Smooth muscle cell (in vitro differentiated cells): Measurements from ENCODE around the gene ADCY7. TPM values are rescaled to one million over a fixed set of nuclear protein-coding genes. Genes with fewer than 3 reads are reported as not detected.
"Not testable (repeated sequence)": the region's sequence is repeated elsewhere in the genome, so short reads cannot be mapped to it uniquely, and the experiment has no call there.

ENCODE experiments used
- DNase-seq: peaks from one replicate; lab custom pipeline; 2025; ENCODE audit not compliant: unreplicated experiment; lab: John Stamatoyannopoulos, UW
- H2AFZ ChIP-seq: fragments of 200-600 bp; sonication (generic); 2 replicates; pipeline ENCODE4 v1.6.0; 2016; ENCODE audit warnings: antibody characterized with exemption, low read depth, mild to moderate bottlenecking
- H3F3A ChIP-seq: fragments of 200-600 bp; sonication (generic); 2 replicates; pipeline ENCODE4 v1.6.0; 2017; ENCODE audit warnings: antibody characterized with exemption, low read depth
- H3K27ac ChIP-seq: fragments of 200-600 bp; sonication (generic); 2 replicates; pipeline ENCODE4 v1.5.1; 2016; ENCODE audit warnings: low read depth, mild to moderate bottlenecking
- H3K27me3 ChIP-seq: fragments of 200-600 bp; sonication (generic); 2 replicates; pipeline ENCODE4 v1.6.1; 2016; ENCODE audit warnings: low read depth, mild to moderate bottlenecking
- H3K36me3 ChIP-seq: fragments of 200-600 bp; sonication (generic); 2 replicates; pipeline ENCODE4 v1.5.1; 2016; ENCODE audit warnings: low read depth
- H3K4me1 ChIP-seq: fragments of 200-600 bp; sonication (generic); 2 replicates; pipeline ENCODE4 v1.5.1; 2016; ENCODE audit warnings: low read depth
- H3K4me2 ChIP-seq: fragments of 200-600 bp; sonication (generic); 2 replicates; pipeline ENCODE4 v1.6.0; 2016; ENCODE audit warnings: mild to moderate bottlenecking
- H3K4me3 ChIP-seq: fragments of 200-600 bp; sonication (generic); 2 replicates; pipeline ENCODE4 v1.5.1; 2016; ENCODE audit warnings: mild to moderate bottlenecking
- H3K79me2 ChIP-seq: fragments of 200-600 bp; sonication (generic); 2 replicates; pipeline ENCODE4 v1.6.0; 2016; ENCODE audit warnings: low read depth, mild to moderate bottlenecking
- H3K9ac ChIP-seq: fragments of 200-600 bp; sonication (generic); 2 replicates; pipeline ENCODE4 v1.6.0; 2016; ENCODE audit warnings: low read depth
- H3K9me3 ChIP-seq: fragments of 200-600 bp; sonication (generic); replicated peaks from 2 replicates; pipeline ENCODE4 v1.5.1; 2016; ENCODE audit warnings: low read depth
- H4K20me1 ChIP-seq: fragments of 200-600 bp; sonication (generic); 2 replicates; pipeline ENCODE4 v1.6.0; 2016; ENCODE audit warnings: low read depth
- WGBS: methylation state at CpG from one replicate; pipeline ENCODE4 v1.1.7; 2016; ENCODE audit warnings: low lambda C conversion rate; 5-methylcytosine and 5-hydroxymethylcytosine counted together
- polyA plus RNA-seq: library from polyadenylated mRNA; unstranded; fragments of >200 nt; fragmentation: Nextera tagmentation; extraction: Ambion mirVana; gene quantifications from 2 replicates; pipeline ENCODE4 v1.2.1, GENCODE V29; 2016
- total RNA-seq: library from RNA; depleted of rRNA; stranded (reverse); fragments of >200 nt; gene quantifications from 2 replicates; pipeline ENCODE4 v1.2.3, GENCODE V29; 2014
- TF ChIP-seq, protein P1 (sequence below): fragments of 200-600 bp; sonication (generic); IDR thresholded peaks from 2 replicates; pipeline ENCODE4 v1.5.1; 2017; ENCODE audit warnings: borderline replicate concordance, mild to moderate bottlenecking, antibody characterized with exemption; ENCODE audit not compliant: insufficient read depth, poor library complexity, severe bottlenecking

The ADCY7 gene
- total and polyA plus RNA-seq, 2 experiments from 2014 or later = 28.1 to 31.6 TPM

DNA sequence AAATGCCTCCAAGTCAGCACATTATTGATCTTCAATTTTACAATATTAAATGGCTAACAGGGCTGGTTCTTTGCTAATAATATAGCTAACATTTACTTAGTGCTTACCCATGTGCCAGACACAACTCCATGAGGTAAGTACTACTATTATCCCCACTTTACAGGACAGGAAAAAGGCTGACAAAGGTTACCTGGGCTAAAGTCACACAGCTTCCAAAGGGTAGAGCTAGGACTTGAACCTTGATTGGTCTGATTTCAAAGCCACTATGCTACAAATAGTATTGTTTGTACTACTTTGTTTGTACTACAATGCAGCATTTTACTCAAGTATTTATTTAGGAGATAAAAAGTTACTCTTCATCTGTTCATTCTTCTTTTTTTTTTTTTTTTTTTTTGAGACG is 70.5 kb downstream of the ADCY7 start:
- Histone ChIP-seq H3K27me3 (no peaks in the 10 kb centered on the region), H3F3A (peaks cover 21% of the 10 kb centered on the region), H2AFZ (no peak overlapping the region), H3K79me2 (peaks cover 13% of the 10 kb centered on the region), H3K4me2 (no peak overlapping the region), H3K4me1 (peaks cover 9% of the 10 kb centered on the region), H4K20me1 (peaks cover 24% of the 10 kb centered on the region), H3K36me3 (peaks cover 5% of the 10 kb centered on the region), H3K9ac (no peak overlapping the region), H3K4me3 (no peak overlapping the region), H3K27ac (no peak overlapping the region), H3K9me3 (no peaks in the 10 kb centered on the region)
- TF ChIP-seq, protein P1, sequence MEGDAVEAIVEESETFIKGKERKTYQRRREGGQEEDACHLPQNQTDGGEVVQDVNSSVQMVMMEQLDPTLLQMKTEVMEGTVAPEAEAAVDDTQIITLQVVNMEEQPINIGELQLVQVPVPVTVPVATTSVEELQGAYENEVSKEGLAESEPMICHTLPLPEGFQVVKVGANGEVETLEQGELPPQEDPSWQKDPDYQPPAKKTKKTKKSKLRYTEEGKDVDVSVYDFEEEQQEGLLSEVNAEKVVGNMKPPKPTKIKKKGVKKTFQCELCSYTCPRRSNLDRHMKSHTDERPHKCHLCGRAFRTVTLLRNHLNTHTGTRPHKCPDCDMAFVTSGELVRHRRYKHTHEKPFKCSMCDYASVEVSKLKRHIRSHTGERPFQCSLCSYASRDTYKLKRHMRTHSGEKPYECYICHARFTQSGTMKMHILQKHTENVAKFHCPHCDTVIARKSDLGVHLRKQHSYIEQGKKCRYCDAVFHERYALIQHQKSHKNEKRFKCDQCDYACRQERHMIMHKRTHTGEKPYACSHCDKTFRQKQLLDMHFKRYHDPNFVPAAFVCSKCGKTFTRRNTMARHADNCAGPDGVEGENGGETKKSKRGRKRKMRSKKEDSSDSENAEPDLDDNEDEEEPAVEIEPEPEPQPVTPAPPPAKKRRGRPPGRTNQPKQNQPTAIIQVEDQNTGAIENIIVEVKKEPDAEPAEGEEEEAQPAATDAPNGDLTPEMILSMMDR = no peak
- no peak for DNase-seq
- WGBS = 88% methylated on average over 1 of the region's 1 CpG

DNA sequence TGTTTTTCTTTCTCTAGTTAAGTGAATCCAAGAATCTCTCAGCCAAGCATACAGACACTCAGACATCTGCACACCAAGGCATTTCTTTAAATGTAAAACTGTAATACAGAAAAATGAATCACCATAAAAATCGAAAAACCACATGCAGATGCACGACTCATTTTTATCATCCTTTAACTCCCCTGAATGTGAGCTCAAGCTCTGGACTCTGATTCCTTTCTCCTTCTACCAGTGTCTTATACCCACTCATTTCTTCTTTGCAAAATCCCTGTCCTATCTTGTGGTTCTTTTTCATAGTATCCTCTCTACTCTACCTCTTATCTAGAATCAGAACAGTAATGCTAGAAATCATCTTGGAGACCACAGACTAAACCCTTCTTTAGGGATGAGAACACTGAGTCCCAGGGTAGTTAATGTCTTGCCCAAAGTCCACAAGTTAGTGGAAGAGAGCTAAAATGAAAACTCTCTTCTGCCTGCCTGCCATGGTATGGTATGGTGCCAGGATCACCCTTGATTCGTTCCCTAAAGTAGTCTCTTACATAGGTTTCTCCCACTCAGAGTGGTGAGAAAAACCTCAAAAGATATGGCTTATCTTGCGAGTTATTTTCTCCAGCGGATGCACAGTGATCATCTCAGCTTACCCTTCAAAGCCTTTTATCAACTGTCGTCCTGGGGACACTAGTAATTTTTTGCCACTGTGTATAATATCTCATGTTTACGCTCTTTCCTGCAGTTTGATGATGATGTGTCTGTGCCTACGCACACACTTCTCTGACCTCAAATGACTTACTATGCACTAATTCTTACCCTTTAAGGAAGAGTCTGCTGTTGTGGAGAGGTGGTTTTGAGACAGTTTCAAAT is 72.2 kb downstream of the ADCY7 start:
- H3K79me2 ChIP-seq = peaks cover 6% of the 10 kb centered on the region
- no peaks in the 10 kb centered on the region for H3K36me3 ChIP-seq
- WGBS = 29% methylated on average over 8 of the region's 8 CpGs
- peak overlapping the region; percentile 76 for H3K4me2 ChIP-seq
- no peaks in the 10 kb centered on the region for H3K9me3 ChIP-seq
- H3K27ac ChIP-seq = peak overlapping the region; percentile 84
- TF ChIP-seq, protein P1 = no peak
- DNase-seq = no peak
- peaks cover 9% of the 10 kb centered on the region for H3K4me1 ChIP-seq
- no peaks in the 10 kb centered on the region for H3K27me3 ChIP-seq
- no peak overlapping the region for H3K4me3 ChIP-seq
- no peak overlapping the region for H3K9ac ChIP-seq
- H4K20me1 ChIP-seq = peaks cover 23% of the 10 kb centered on the region
- no peak overlapping the region for H2AFZ ChIP-seq
- H3F3A ChIP-seq = peaks cover 21% of the 10 kb centered on the region

DNA sequence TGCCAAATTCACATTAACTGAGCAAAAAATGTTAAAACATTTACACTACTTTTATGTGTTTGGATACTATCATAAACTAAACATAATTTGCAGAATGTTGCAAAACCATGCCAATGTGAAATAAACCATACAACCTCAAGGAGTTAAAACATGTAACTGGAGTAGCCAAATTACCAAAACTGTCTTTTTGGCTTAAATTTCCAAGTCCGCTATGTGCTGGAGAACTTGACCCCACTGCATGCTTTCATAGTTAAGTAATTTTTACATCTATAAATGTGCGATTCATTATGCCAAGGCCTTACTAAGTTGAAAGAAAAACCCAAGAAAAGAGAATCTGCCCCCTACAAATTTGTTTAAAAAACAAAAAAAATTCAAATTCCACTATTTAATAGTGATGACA is 74.2 kb downstream of the ADCY7 start:
- TF ChIP-seq, protein P1 = no peak
- Histone ChIP-seq H3K4me2 (no peak overlapping the region), H3K4me3 (no peak overlapping the region), H3K27me3 (no peaks in the 10 kb centered on the region), H3K9me3 (no peaks in the 10 kb centered on the region), H2AFZ (no peak overlapping the region), H3K9ac (no peak overlapping the region), H3K4me1 (peaks cover 9% of the 10 kb centered on the region), H3K27ac (no peak overlapping the region), H3K36me3 (no peaks in the 10 kb centered on the region), H3K79me2 (peaks cover 6% of the 10 kb centered on the region), H3F3A (peaks cover 21% of the 10 kb centered on the region), H4K20me1 (peaks cover 23% of the 10 kb centered on the region)
- 92% methylated on average over 2 of the region's 2 CpGs for WGBS
- no peak for DNase-seq

DNA sequence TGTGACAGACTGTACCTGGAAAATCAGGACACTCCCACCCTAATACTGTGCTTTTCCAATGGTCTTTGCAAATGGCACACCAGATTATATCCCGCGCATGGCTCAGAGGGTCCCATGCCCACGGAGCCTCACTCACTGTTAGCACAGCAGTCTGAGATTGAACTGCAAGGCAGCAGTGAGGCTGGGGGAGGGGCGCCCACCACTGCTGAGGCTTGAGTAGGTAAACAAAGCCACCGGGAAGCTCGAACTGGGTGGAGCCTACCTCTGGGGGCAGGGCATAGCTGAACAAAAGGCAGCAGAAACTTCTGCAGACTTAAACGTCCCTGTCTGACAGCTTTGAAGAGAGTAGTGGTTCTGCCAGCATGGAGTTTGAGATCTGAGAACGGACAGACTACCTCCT is 77.2 kb downstream of the ADCY7 start:
- peaks cover 13% of the 10 kb centered on the region for H4K20me1 ChIP-seq
- H3K4me3 ChIP-seq, H3K27ac ChIP-seq, H2AFZ ChIP-seq, H3K36me3 ChIP-seq, H3K4me1 ChIP-seq, H3K9me3 ChIP-seq, H3K9ac ChIP-seq, DNase-seq, H3K27me3 ChIP-seq, H3K4me2 ChIP-seq, H3K79me2 ChIP-seq: not testable (repeated sequence)
- 90% methylated on average over 8 of the region's 8 CpGs for WGBS
- peaks cover 13% of the 10 kb centered on the region for H3F3A ChIP-seq

DNA sequence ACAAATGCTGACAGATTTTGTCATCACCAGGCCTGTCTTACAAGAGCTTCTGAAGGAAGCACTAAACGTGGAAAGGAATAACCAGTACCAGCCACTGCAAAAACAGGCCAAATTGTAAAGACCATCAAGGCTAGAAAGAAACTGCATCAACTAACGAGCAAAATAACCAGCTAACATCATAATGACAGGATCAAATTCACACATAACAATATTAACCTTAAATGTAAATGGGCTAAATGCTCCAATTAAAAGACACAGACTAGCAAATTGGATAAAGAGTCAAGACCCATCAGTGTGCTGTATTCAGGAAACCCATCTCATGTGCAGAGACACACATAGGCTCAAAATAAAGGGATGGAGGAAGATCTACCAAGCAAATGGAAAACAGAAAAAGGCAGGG is 78.9 kb downstream of the ADCY7 start:
- H3K36me3 ChIP-seq, H4K20me1 ChIP-seq, H3K27ac ChIP-seq, H2AFZ ChIP-seq, H3K4me2 ChIP-seq, H3K9me3 ChIP-seq, H3F3A ChIP-seq, DNase-seq, H3K79me2 ChIP-seq, H3K4me1 ChIP-seq, H3K9ac ChIP-seq, H3K4me3 ChIP-seq, H3K27me3 ChIP-seq: not testable (repeated sequence)
- WGBS = 94% methylated on average over 2 of the region's 2 CpGs
